Adrenal gland (tissue), 5 donors: Measurements from ENCODE around the gene AUTS2.

ENCODE experiments used
- POLR2A ChIP-seq, 2 donors: fragments of 450-650 bp; IDR thresholded peaks; one replicate each; pipeline ENCODE4 v1.6.1; 2017; ENCODE audit warnings: antibody characterized with exemption in 2 of 2, mild to moderate bottlenecking in 2 of 2, moderate library complexity in 1 of 2
- TF ChIP-seq, protein P1 (sequence below), 6 experiments: fragments of 450-650 bp in 4 of 6; fragments of 200-600 bp in 2 of 6; sonication (generic) in 1 of 6; IDR thresholded peaks; 1 replicate in 5 of 6; 2 replicates in 1 of 6; pipeline versions ENCODE4 v1.5.1 to v1.8.0; 2016 to 2021; ENCODE audit warnings: antibody characterized with exemption in 6 of 6, mild to moderate bottlenecking in 2 of 6, moderate library complexity in 1 of 6
- donor health status: DM: no; HTN: no; CAD: no.

GRCh38 chr7:70094831-70095230 is 496.6 kb downstream of the AUTS2 start:
- TF ChIP-seq, protein P1, sequence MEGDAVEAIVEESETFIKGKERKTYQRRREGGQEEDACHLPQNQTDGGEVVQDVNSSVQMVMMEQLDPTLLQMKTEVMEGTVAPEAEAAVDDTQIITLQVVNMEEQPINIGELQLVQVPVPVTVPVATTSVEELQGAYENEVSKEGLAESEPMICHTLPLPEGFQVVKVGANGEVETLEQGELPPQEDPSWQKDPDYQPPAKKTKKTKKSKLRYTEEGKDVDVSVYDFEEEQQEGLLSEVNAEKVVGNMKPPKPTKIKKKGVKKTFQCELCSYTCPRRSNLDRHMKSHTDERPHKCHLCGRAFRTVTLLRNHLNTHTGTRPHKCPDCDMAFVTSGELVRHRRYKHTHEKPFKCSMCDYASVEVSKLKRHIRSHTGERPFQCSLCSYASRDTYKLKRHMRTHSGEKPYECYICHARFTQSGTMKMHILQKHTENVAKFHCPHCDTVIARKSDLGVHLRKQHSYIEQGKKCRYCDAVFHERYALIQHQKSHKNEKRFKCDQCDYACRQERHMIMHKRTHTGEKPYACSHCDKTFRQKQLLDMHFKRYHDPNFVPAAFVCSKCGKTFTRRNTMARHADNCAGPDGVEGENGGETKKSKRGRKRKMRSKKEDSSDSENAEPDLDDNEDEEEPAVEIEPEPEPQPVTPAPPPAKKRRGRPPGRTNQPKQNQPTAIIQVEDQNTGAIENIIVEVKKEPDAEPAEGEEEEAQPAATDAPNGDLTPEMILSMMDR (IDR thresholded peaks at IDR 0.05): no peak
- TF ChIP-seq POLR2A (IDR thresholded peaks at IDR 0.05): no peak
